Renal cortex interstitium (tissue), 15 donors: ENCODE results near the gene ZDHHC13. TPM values are rescaled to one million over a fixed set of nuclear protein-coding genes. Genes with fewer than 3 reads are reported as not detected.

ENCODE experiments used
- DNase-seq, 11 donors: peaks; one replicate each; pipeline ENCODE4 v3.0.0-alpha.2; 2013; ENCODE audit warnings: low read depth in 9 of 11, low spot score in 4 of 11; ENCODE audit errors: extremely low read depth in 1 of 11
- long read RNA-seq, 16 experiments: transcript quantifications; one replicate each; lab custom pipeline, GENCODE V29; 2026
- polyA plus RNA-seq, 3 donors: library from polyadenylated mRNA; unstranded; fragments of 120-200 nt; gene quantifications; one replicate each; pipeline ENCODE4 v1.2.1, GENCODE V29; 2013; ENCODE audit not compliant: insufficient read length in 3 of 3

ZDHHC13 gene
- 10 to 100 TPM; 15.8 to 19.1 (median 18.2) TPM for polyA plus RNA-seq
- long read RNA-seq, donor 1, result 0 reads
- long read RNA-seq, donor 2, partial matches to known transcripts, result 0 of 1 reads
- long read RNA-seq, donor 2, other reads (novel, unspliced or antisense), result 0 of 1 reads
- long read RNA-seq, donor 3, partial matches to known transcripts, result 0 of 2 reads
- long read RNA-seq, donor 3, other reads (novel, unspliced or antisense), result 0 of 2 reads
- long read RNA-seq, donor 4, partial matches to known transcripts, result 0 of 4 reads
- long read RNA-seq, donor 4, other reads (novel, unspliced or antisense), result 0 of 4 reads
- long read RNA-seq, donor 5, result 0 reads
- long read RNA-seq, donor 6, partial matches to known transcripts, result 0 of 3 reads
- long read RNA-seq, donor 6, other reads (novel, unspliced or antisense), result 0 of 3 reads
- long read RNA-seq, donor 7, partial matches to known transcripts, result 0 of 5 reads
- long read RNA-seq, donor 7, other reads (novel, unspliced or antisense), result 0 of 5 reads
- long read RNA-seq, donor 8, partial matches to known transcripts, result 7 of 7 reads
- long read RNA-seq, donor 8, other reads (novel, unspliced or antisense), result 0 of 7 reads
- long read RNA-seq, donor 9, partial matches to known transcripts, result 0 of 2 reads
- long read RNA-seq, donor 9, other reads (novel, unspliced or antisense), result 0 of 2 reads
- long read RNA-seq, donor 10, result 0 reads
- long read RNA-seq, donor 11, partial matches to known transcripts, result 0 of 3 reads
- long read RNA-seq, donor 11, other reads (novel, unspliced or antisense), result 0 of 3 reads
- long read RNA-seq, donor 12, partial matches to known transcripts, result 0 of 1 reads
- long read RNA-seq, donor 12, other reads (novel, unspliced or antisense), result 0 of 1 reads
- long read RNA-seq, donor 13, result 0 reads
- long read RNA-seq, donor 14, partial matches to known transcripts, result 0 of 3 reads
- long read RNA-seq, donor 14, other reads (novel, unspliced or antisense), result 0 of 3 reads
- long read RNA-seq, donor 15, result 0 reads
- long read RNA-seq, donor 16, transcript ZDHHC13-202 (17 exons, 2,445 nt), result major isoform, 6 of 13 reads
- long read RNA-seq, donor 16, partial matches to known transcripts, result 7 of 13 reads
- long read RNA-seq, donor 16, other reads (novel, unspliced or antisense), result 0 of 13 reads

- DNase-seq, result peak; percentile 57 to 87 (median 80)
Measured at GRCh38 chr11:19116971-19117759, at the start of gene ZDHHC13. Gene ZDHHC13 (plus strand): TSS chr11:19117168. CDS start chr11:19117250, 82 bp downstream.

GRCh38 chr11:19071255-19071654 lies 45.7 kb upstream of the ZDHHC13 start:
- DNase-seq, result peak; percentile 57 to 81 (median 69)

GRCh38 chr11:19072464-19072863 lies 44.5 kb upstream of the ZDHHC13 start:
- no peak for DNase-seq

GRCh38 chr11:19073454-19074415 lies 43.2 kb upstream of the ZDHHC13 start:
- DNase-seq, result no peak

- DNase-seq, result no peak
Measured at GRCh38 chr11:19075636-19076035, 41.3 kb upstream of the ZDHHC13 start.

- peak in 3 of 11 donors; percentile 44 to 47 (median 44) for DNase-seq
Measured at GRCh38 chr11:19076744-19077589, 40.0 kb upstream of the ZDHHC13 start.

GRCh38 chr11:19077965-19078364 lies 39.0 kb upstream of the ZDHHC13 start:
- no peak for DNase-seq

- DNase-seq, result no peak
Measured at GRCh38 chr11:19079643-19080440, 37.1 kb upstream of the ZDHHC13 start.

- no peak for DNase-seq
Measured at GRCh38 chr11:19080579-19080993, 36.4 kb upstream of the ZDHHC13 start.

- no peak for DNase-seq
Measured at GRCh38 chr11:19083166-19083565, 33.8 kb upstream of the ZDHHC13 start.

GRCh38 chr11:19084661-19085315 lies 32.2 kb upstream of the ZDHHC13 start:
- DNase-seq, result no peak

GRCh38 chr11:19087658-19088057 lies 29.3 kb upstream of the ZDHHC13 start:
- DNase-seq, result no peak

- DNase-seq, result no peak
Measured at GRCh38 chr11:19088791-19089190, 28.2 kb upstream of the ZDHHC13 start.

GRCh38 chr11:19089421-19089820 lies 27.5 kb upstream of the ZDHHC13 start:
- no peak for DNase-seq

- no peak for DNase-seq
Measured at GRCh38 chr11:19091366-19091765, 25.6 kb upstream of the ZDHHC13 start.
